GM19239 (cell line): ENCODE results near the gene PDCD2L.
"Not testable (repeated sequence)": the region's sequence is repeated elsewhere in the genome, so short reads cannot be mapped to it uniquely, and the experiment has no call there.

Experiments
- DNase-seq: peaks from one replicate; pipeline ENCODE4 v3.0.0; 2011; ENCODE audit warnings: low spot score; ENCODE audit not compliant: insufficient read length
- FAIRE-seq: peaks from 2 replicates; lab custom pipeline; 2011; peaks lifted over from hg19 to GRCh38; lab: Jason Lieb, UNC

PDCD2L gene

GRCh38 chr19:34408411-34408810 is 4.2 kb downstream of the PDCD2L start:
- FAIRE-seq (no peak), DNase-seq (no peak)

- FAIRE-seq (no peak), DNase-seq (no peak)
These were observed 5.3 kb downstream of the PDCD2L start for GRCh38 chr19:34409189-34410164.

- DNase-seq: no peak
- no peak for FAIRE-seq
These were observed 7.0 kb downstream of the PDCD2L start for GRCh38 chr19:34411216-34411615.

- FAIRE-seq (no peak), DNase-seq (no peak)
These were observed 11.9 kb downstream of the PDCD2L start for GRCh38 chr19:34416021-34416545.

GRCh38 chr19:34418300-34418699 is 14.1 kb downstream of the PDCD2L start:
- no peak for DNase-seq
- FAIRE-seq: no peak

- DNase-seq: no peak
- no peak for FAIRE-seq
These were observed 22.0 kb downstream of the PDCD2L start for GRCh38 chr19:34426096-34426661.

- DNase-seq: peak; percentile 31
These were observed 24.5 kb downstream of the PDCD2L start for GRCh38 chr19:34428549-34429285.

GRCh38 chr19:34429553-34429952 is 25.4 kb downstream of the PDCD2L start:
- FAIRE-seq (no peak), DNase-seq (no peak)

More at GRCh38 chr19:34428549-34429285, 24.5 kb downstream of the PDCD2L start:
- no peak for FAIRE-seq

- DNase-seq (peak; percentile 69), FAIRE-seq (peak; percentile 91)
These were observed 26.8 kb downstream of the PDCD2L start for GRCh38 chr19:34430738-34431625.

- FAIRE-seq: no peak
- DNase-seq: no peak
These were observed 27.6 kb downstream of the PDCD2L start for GRCh38 chr19:34431681-34432402.

GRCh38 chr19:34432797-34433196 is 28.6 kb downstream of the PDCD2L start:
- FAIRE-seq (no peak), DNase-seq (no peak)

- no peak for FAIRE-seq
These were observed 32.5 kb downstream of the PDCD2L start for GRCh38 chr19:34436716-34437115.

GRCh38 chr19:34448191-34448590 is 44.0 kb downstream of the PDCD2L start:
- DNase-seq (no peak), FAIRE-seq (no peak)

More at GRCh38 chr19:34436716-34437115, 32.5 kb downstream of the PDCD2L start:
- no peak for DNase-seq

- no peak for FAIRE-seq
- DNase-seq: no peak
These were observed 48.5 kb downstream of the PDCD2L start for GRCh38 chr19:34452723-34453122.

GRCh38 chr19:34454091-34454490 is 49.9 kb downstream of the PDCD2L start:
- no peak for DNase-seq
- no peak for FAIRE-seq

- DNase-seq (no peak), FAIRE-seq (no peak)
These were observed 50.5 kb downstream of the PDCD2L start for GRCh38 chr19:34454685-34455084.

GRCh38 chr19:34455783-34456480 is 51.7 kb downstream of the PDCD2L start:
- not testable (repeated sequence) for FAIRE-seq, DNase-seq

- DNase-seq (no peak), FAIRE-seq (no peak)
These were observed 53.2 kb downstream of the PDCD2L start for GRCh38 chr19:34457446-34457845.
